LNCAP (cell line): Measurements from ENCODE around the gene ARSK.

Source experiments
- TF ChIP-seq, protein P1 (sequence below): fragments of 450-650 bp; IDR thresholded peaks from 2 replicates; pipeline ENCODE4 v1.5.1; 2017; ENCODE audit warnings: mild to moderate bottlenecking

ARSK gene

DNA sequence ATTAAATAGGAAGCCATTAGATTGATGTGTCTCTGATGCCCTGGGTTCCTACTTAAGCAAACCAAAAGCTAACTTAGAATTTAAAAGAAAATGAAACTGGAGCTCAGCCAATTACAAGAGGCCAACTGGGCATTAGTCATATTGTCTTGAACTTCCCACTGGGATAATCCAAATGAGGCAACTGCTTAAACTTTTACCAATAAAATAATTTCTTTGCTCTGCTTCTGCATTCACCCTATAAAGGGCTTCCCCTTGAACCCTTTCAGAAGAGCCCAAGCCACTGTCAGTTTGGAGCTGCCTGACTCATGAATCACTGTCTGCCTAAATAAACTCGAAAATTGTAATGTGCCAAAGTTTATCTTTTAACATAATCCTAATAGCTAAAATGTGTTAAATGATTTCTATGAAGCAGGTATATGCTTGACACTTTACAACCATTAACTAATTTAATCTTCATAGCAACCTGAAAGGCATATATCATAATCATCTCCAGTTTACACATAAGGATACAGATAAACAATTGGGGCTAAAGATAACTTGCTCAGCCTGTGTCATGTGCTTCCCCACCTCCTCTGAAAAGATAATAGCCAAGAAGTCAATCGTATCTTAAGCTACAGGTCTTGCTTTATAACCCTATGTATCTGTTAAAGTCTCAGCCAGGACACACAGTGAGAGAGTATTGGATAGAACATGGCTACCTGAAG, 76.5 kb downstream of the ARSK start:
- TF ChIP-seq, protein P1, sequence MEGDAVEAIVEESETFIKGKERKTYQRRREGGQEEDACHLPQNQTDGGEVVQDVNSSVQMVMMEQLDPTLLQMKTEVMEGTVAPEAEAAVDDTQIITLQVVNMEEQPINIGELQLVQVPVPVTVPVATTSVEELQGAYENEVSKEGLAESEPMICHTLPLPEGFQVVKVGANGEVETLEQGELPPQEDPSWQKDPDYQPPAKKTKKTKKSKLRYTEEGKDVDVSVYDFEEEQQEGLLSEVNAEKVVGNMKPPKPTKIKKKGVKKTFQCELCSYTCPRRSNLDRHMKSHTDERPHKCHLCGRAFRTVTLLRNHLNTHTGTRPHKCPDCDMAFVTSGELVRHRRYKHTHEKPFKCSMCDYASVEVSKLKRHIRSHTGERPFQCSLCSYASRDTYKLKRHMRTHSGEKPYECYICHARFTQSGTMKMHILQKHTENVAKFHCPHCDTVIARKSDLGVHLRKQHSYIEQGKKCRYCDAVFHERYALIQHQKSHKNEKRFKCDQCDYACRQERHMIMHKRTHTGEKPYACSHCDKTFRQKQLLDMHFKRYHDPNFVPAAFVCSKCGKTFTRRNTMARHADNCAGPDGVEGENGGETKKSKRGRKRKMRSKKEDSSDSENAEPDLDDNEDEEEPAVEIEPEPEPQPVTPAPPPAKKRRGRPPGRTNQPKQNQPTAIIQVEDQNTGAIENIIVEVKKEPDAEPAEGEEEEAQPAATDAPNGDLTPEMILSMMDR, result no peak

DNA sequence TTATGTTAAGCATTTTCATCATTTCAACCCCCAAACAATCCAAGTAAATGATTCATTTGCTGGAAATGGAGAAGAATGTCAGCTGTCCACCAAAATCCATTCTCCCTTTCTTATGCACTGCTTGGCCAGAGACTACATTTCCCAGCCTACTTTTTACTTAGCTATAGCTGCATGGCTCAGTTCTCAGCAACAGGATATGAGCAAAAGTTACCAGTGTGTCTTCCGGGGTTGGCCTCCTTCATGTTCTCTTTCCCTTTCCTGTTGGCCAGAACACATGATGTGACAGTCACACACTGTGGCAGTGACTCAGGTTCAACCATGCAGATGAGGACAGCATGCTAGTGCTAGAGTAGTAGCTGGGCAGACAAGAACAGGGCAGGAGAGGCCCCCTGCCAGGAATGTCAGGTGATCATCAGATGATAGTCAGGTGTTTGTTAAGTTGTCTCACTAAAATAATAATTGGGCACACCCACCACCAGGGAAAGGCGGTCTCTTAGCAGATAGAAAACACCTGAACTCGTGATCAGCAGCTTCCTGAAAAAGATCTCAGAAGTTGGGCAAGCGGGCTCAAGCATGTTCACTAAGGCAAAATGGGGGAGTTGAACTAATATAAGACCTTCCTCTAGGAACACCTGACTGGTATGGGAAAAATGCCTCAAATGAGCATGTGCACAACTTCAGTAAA, 77.2 kb downstream of the ARSK start:
- TF ChIP-seq, protein P1, result no peak

DNA sequence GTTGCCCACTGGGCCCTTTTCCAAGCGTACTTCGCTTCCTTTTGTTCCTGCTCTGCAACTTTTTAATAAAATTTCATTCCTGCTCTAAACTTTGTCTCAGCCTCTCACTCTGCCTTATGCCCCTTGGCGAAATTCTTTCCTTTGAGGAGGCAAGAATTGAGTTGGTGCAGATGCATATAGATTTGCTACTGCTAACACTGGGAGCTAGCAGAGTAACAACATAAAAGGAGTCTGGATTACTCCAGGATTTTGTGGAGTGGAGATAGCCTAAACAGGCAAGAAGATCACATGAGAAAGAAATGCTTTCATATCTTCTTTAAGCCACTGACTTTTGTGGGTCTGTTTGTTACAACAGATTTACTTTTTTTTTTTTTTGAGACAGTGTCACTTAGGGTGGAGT, 78.8 kb downstream of the ARSK start:
- TF ChIP-seq, protein P1, result no peak

DNA sequence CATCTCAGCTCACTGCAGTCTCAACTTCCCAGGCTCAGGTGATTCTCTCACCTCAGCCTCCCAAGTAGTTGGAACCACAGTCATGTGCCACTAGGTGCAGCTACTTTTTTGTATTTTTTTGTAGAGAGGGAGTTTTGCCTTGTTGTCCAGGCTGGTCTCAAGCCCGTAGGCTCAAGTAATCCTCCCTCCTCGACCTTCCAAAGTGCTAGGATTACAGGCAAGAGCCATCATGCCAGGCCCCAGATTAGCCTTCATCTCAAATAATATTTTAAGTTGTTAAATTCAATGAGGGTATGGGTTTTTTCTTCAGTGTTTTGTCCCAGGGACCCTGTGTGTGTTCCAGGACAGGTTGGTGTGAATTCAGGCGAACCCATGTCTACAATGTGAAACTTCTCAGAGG, 79.2 kb downstream of the ARSK start:
- TF ChIP-seq, protein P1, result no peak

DNA sequence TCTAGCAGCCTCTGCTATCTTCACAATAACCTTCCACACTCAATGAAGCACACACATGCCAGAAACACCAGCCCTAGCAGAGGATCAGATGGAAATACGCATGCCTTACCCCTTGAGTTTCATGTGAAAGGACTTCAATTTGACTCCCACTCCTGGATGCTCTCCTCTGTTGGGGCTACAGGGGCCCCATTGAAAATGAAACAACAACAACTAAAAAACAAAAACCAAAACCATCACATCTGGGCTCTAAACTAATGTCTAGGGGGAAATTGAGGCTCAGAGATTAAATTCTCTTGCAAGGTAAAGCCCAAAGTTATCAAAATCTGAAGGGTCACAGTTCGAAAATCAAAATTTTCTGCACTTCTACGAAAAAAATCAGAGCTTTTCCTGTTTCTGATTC, 83.7 kb downstream of the ARSK start:
- TF ChIP-seq, protein P1, result no peak

DNA sequence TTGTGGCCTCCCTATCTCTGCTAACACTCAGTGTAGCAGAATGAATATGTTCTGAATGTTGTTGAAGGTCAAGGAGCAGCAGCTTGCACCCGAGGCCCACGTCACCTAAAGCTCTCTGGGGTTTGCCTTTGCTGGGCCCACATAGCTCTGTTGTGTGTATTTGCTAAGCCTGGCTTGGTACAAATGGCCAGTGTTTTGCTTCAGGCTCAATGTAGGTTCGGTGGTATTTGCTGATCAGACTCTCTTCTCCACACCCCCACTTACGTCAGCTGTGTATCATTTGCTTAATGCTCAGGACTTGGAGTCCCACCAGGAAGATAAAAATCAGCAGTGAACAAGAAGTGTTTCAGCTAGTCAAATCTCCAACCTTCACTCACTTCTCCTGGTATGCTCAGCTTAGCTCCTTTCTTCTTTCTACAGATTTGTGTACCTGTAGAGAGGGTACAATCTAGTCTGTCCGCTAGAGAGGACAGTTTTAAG, 86.9 kb downstream of the ARSK start:
- TF ChIP-seq, protein P1, result no peak

DNA sequence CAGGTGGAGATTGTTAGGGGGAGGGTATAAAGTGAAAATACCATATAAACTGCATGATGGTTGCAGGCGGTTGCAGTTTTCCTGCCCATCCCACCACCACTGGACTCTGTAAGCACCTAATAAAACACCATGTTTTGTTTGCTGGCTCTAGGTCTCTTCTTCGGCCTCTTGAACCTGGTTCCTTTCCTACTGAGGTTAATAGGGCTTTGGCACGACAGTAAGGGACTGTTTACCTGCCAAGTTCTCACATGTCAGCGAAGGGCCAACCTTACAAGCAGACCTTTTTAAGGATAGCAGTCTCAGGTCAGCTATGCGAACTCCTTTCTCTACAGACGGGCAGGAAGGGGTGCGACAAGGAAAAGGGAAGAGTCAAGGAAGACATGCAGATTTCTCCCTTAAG, 88.3 kb downstream of the ARSK start:
- TF ChIP-seq, protein P1, result no peak
